DMS 273 (cell line): ENCODE results near the gene CARMIL1.
A peak's percentile ranks its signal among the peaks of the same experiment; 100 is the strongest.

Source experiments
- DNase-seq: peaks from one replicate; lab custom pipeline; 2025; ENCODE audit not compliant: unreplicated experiment; lab: John Stamatoyannopoulos, UW

CARMIL1 gene

GRCh38 chr6:25332655-25333071, 53.5 kb downstream of the CARMIL1 start:
- DNase-seq: no peak

GRCh38 chr6:25333471-25333870, 54.3 kb downstream of the CARMIL1 start:
- DNase-seq: no peak

GRCh38 chr6:25334793-25335192, 55.6 kb downstream of the CARMIL1 start:
- DNase-seq: no peak

- no peak for DNase-seq
These were observed 57.8 kb downstream of the CARMIL1 start for GRCh38 chr6:25336996-25337395.

GRCh38 chr6:25337431-25337830, 58.3 kb downstream of the CARMIL1 start:
- DNase-seq: no peak

GRCh38 chr6:25340431-25341202, 61.4 kb downstream of the CARMIL1 start:
- DNase-seq: no peak

- DNase-seq: no peak
These were observed 62.0 kb downstream of the CARMIL1 start for GRCh38 chr6:25341203-25341552.

- DNase-seq: no peak
These were observed 62.9 kb downstream of the CARMIL1 start for GRCh38 chr6:25341923-25342619.

- peak; percentile 11 for DNase-seq
These were observed 63.6 kb downstream of the CARMIL1 start for GRCh38 chr6:25342802-25343201.

GRCh38 chr6:25343984-25344383, 64.8 kb downstream of the CARMIL1 start:
- no peak for DNase-seq

GRCh38 chr6:25344827-25345226, 65.7 kb downstream of the CARMIL1 start:
- DNase-seq: no peak

- no peak for DNase-seq
These were observed 66.9 kb downstream of the CARMIL1 start for GRCh38 chr6:25346064-25346463.

GRCh38 chr6:25350573-25350972, 71.4 kb downstream of the CARMIL1 start:
- DNase-seq: no peak

GRCh38 chr6:25351485-25351884, 72.3 kb downstream of the CARMIL1 start:
- no peak for DNase-seq

- no peak for DNase-seq
These were observed 73.1 kb downstream of the CARMIL1 start for GRCh38 chr6:25352285-25352684.

- no peak for DNase-seq
These were observed 75.1 kb downstream of the CARMIL1 start for GRCh38 chr6:25354078-25354932.

GRCh38 chr6:25359191-25359861, 80.2 kb downstream of the CARMIL1 start:
- no peak for DNase-seq

- no peak for DNase-seq
These were observed 80.7 kb downstream of the CARMIL1 start for GRCh38 chr6:25359891-25360290.

- peak; percentile 13 for DNase-seq
These were observed 81.4 kb downstream of the CARMIL1 start for GRCh38 chr6:25360621-25361020.

- DNase-seq: no peak
These were observed 84.3 kb downstream of the CARMIL1 start for GRCh38 chr6:25363427-25363826.

GRCh38 chr6:25365154-25365553, 86.0 kb downstream of the CARMIL1 start:
- no peak for DNase-seq
